Epithelial cell of proximal tubule (primary cell): ENCODE results near the gene KIFC1. TPM values are rescaled to one million over a fixed set of nuclear protein-coding genes. Genes with fewer than 3 reads are reported as not detected.

Experiments
- DNase-seq: peaks from one replicate; pipeline ENCODE4 v3.0.0-alpha.2; 2011; ENCODE audit warnings: low read depth
- H3K4me3 ChIP-seq: 2 replicates; pipeline ENCODE4 v1.5.1; 2011; ENCODE audit warnings: low read depth, mild to moderate bottlenecking, low read length
- total RNA-seq: library from RNA; depleted of rRNA; stranded (reverse); fragments of >200 nt; gene quantifications from 2 replicates; pipeline ENCODE4 v1.2.3, GENCODE V29; 2015
- TF ChIP-seq, protein P1 (sequence below): conservative IDR thresholded peaks from 2 replicates; pipeline ENCODE4 v1.5.1; 2012; ENCODE audit warnings: low read depth, mild to moderate bottlenecking, low read length

KIFC1 gene
- total RNA-seq, 1 donor from 2014 or later = 117 TPM

DNA sequence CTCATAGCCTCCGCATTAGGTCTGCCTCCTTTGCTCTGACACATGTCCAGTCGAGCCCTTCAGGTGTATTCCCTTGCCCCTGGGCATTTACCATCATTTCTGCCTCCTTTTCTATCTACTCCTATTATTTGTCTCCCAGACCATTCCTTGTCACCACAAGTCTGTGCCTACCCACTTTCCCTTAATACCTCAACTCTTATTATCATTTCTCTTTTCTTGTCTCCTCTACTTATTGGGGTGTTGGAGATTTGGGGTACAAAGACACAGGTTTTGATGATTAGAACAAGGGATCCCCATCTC, 29.7 kb downstream of the KIFC1 start:
- TF ChIP-seq, protein P1, sequence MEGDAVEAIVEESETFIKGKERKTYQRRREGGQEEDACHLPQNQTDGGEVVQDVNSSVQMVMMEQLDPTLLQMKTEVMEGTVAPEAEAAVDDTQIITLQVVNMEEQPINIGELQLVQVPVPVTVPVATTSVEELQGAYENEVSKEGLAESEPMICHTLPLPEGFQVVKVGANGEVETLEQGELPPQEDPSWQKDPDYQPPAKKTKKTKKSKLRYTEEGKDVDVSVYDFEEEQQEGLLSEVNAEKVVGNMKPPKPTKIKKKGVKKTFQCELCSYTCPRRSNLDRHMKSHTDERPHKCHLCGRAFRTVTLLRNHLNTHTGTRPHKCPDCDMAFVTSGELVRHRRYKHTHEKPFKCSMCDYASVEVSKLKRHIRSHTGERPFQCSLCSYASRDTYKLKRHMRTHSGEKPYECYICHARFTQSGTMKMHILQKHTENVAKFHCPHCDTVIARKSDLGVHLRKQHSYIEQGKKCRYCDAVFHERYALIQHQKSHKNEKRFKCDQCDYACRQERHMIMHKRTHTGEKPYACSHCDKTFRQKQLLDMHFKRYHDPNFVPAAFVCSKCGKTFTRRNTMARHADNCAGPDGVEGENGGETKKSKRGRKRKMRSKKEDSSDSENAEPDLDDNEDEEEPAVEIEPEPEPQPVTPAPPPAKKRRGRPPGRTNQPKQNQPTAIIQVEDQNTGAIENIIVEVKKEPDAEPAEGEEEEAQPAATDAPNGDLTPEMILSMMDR = no peak
- H3K4me3 ChIP-seq = no peak overlapping the region
- DNase-seq = no peak

DNA sequence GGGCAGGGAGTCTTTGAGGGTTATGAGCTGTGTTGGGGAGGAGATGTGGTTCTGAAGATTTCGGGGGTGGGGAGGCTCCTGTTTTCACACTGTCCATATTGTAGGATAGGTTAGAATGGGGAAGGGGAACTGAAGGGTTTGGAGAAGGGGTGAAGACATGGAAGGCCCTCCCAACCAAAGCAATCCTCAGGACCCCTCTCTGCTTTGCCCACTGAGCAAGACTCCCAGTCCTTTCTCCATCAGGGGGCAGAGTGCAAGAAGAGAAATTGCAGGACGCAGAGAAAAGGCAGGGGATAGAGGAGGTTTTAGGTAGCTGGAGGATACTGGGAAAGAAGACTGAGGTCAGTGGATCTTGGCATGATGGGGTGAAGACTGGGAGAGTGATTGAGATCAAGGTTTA, 32.2 kb downstream of the KIFC1 start:
- TF ChIP-seq, protein P1 = no peak
- H3K4me3 ChIP-seq = no peak overlapping the region
- DNase-seq = no peak

DNA sequence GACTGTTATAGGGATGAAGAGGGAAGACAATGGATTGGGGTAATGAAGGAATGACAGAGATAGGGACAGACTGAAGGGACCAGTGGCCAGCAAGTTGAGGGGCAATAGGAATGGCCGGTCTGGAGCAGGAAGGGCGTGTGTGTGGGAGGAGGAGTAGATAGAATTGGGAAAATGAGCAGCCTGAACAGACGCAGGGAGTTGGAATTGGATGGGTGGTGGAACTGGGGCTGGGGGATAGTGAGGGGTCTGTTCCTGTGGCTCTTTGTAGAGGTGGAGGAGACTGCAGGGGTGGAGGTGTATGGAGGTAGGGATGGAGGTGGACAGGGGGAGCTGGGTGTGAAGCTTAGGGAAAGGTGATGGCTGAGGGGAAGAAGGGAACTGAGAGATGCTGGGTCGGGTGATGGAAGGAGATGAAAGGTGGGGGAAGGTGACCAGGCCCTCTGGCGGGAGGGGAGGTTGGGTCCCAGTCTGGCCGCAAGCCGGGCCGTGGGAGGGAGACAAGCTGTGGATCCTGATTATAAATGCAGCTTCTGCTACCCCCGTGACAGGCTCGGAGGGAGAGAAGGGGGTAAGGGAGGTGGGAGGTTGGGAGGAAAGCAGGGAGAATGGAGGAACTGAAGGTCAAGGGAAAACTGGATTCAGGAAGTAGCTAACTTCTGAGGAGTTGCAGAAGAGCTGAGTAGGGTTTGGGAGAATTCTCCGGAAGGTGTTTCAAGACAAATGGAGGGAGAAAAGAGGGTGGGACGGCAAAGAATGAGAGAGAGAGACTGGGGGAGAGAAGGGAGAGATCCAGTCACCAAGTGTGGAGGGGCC, 33.4 kb downstream of the KIFC1 start:
- peak overlapping the region; percentile 85 for H3K4me3 ChIP-seq
- no peak for DNase-seq
- TF ChIP-seq, protein P1 = no peak

DNA sequence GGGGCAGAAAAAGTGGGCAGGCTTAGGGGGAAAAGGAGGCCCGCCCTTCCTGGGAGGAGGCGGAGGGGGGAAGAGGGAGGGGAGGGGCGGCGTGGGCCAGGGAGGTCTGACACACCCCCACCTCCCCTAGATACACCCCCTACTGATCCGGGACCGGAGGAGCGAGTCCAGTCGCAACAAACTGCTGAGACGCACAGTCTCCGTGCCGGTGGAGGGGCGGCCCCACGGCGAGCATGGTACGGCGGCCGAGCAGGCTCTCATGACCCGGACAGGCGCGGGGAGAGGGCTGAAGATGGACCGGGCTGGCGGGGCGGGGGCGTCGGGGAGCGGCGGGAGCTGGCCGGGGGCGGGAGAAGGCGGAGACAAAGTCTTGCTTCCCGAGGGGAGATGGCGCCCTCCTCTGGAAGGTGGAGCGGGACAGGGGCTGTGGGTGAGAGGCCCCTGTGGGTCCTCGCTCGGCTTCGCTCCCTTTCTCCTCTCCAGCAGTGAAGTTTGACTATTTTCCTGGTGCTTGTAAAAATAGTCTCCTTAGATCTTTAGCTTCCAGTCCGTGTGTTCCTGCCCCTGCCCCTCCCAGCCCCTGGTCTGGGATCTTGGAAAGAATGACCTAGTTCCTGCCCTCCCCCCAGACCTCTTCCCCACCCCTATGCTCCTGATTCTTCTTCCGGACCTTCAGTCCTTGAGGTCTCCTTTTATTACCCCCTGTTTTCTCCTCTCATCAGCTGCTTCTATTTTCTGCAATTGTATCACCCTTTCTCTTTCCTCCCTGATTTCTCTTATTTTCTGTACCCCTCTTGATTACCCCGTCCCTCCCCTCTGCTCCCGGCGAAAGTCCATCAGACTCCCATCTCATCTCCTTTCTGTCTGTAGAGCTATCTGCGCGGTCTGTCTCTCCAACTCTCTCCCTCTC, 34.3 kb downstream of the KIFC1 start:
- DNase-seq = no peak
- peak overlapping the region; percentile 85 for H3K4me3 ChIP-seq
- TF ChIP-seq, protein P1 = peak; percentile 61

DNA sequence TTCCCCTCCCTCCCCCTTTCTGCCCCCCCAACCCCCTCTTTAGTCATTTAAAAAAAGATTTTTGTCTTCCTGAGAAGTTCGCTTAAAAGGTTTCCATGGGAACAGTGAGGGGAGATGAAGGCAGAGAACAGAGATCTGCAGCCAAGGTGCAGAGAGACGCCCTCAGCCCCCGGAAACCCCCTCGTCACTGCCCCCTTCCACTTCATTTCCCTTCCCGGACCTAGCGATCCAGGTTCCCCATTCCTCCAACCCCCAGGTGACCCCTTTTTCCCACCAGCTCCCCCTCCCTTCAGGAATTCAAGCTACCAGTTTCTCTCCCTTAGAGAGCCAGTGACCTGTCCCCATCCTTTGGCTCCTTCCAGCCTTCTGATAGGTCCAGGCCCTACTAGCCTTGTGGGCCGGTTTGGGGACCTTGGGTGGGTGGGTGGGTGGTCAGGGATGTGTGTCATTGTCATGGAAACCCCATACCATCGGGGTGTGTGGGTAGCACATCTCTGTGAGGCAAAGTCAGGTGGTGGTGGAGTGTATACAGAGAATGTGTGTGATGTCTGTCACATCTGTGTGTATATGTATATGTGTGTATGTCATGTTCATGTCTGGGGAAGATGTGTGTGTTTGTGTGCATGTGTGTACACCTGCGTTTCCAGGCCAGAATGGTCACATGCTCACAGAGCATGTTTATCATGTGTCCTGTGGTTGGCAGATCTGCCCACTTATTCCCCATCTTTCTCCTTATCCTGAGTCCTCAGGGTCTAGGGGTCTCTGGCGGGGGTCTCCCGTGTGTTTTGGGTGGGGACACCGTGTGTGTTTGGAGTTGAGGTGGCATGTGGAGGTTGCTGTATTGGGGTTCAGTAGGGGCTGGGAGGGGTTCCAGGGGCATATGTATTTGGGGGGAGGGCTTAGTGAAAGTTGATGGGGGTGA, 35.2 kb downstream of the KIFC1 start:
- DNase-seq = no peak
- TF ChIP-seq, protein P1 = no peak
- peak overlapping the region; percentile 85 for H3K4me3 ChIP-seq

DNA sequence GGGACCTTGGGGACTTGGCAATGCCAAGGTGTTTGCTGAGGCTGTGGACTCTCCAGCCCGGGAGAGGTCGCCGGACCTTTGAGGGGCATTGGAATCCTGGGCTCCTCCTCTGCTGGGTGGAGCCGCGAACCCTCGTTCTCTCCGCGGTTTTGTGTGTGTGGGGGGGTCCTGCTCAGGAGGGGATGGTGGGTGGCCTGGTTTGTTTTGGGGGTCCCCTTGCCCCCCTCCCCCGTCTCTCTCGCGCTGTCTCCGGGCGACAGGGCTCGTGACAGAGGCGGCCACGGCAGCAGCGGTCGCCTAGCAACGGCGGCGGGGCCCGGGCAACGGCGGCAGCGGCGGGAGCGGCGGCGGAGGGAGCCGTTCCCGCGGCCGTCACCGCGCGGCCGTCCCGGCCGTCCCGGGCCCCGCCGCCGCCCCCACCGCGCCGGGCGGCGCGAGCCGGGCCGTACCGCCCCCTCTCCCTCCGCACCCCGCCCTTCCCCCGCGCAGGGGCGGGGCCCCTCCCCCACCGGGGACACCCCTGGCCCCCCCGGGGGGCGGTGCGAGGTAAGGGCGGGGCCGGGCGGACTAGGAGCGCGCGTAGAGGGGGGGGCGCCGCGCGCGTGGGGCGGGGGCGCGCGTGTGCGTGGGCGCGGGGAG, 36.1 kb downstream of the KIFC1 start:
- DNase-seq = no peak
- peak overlapping the region; percentile 85 for H3K4me3 ChIP-seq

More for the DNA sequence above, 36.1 kb downstream of the KIFC1 start:
- TF ChIP-seq, protein P1 = no peak
